ENCODE data around the gene FGF12.

DNA sequence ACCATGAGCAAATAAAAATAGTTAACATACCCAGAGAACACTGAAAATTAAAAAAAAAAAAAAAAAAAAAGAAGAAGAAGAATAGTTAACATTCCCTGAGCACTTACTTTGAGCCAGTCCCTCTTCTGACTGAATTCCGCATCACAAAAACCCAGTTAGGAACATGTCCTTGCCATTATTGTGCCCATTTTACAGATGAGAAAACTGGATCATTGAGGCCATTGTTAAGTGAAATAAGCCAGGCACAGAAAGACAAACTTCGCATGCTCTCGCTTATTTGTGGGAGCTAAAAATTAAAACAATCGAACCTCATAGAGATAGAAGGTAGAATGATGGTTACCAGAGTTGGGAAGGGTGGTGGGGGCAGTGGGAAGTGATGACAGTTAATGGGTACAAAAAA lies 119.5 kb downstream of the FGF12 start:
- TF ChIP-seq CTCF (IDR thresholded peaks at IDR 0.05) (no peak), EP300 (IDR thresholded peaks at IDR 0.05) (no peak)
